Posterior cingulate gyrus (tissue), 11 donors: ENCODE data around the gene CLDND2.

Experiments
- DNase-seq, 10 donors: peaks; one replicate each; pipeline versions ENCODE4 v3.0.0 to v3.0.0-alpha.2; 2020 to 2021; ENCODE audit warnings: mixed read lengths in 3 of 10
- intact Hi-C: fragments of 100-400 bp; cut with DNase I; formaldehyde crosslinking; loops from one replicate; pipeline ENCODE4 v1.15.1; 2023

Gene CLDND2

DNA sequence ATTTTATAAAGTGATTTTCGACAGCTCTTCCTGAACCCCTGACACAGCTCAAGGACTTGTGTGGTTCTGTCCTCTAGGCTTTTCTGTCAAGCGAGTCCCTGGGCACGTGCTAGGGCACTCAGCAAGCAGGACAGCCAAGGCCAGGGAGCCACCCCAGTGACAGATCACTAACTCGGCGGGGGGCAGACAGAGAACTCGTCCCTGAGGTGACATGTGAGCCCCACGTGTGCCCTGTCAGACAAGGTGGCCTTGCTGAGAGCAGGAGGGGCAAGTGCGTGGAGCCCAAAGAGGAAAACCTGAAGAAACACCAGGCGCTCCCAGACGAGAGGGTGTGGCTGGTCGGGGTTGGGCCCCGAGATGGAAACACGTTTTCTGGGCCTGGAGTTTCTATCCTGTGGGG, 7.6 kb downstream of the CLDND2 start:
- intact Hi-C loops = no loop called here
- peak in 2 of 10 donors; percentile 31 to 62 for DNase-seq

DNA sequence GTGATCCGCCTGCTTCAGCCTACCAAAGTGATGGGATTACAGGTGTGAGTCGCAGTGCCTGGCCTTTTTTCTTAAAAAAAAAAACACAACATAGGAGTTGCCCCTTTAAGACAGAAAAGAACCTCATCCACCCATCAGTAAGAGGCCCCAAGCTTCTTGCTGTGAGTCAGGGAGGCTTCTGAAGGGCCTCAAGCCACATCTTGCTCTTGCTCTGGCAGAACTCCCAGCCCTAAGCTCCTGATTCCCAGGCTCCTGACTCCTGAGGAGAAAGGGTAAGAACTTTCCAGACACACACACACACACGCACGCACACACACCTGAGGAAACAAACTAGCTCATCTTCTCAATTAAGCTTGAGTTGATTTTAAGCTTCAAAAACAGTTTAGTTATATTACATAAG, 9.5 kb downstream of the CLDND2 start:
- peak in 1 of 10 donors; percentile 9 for DNase-seq
- intact Hi-C loops = no loop called here

DNA sequence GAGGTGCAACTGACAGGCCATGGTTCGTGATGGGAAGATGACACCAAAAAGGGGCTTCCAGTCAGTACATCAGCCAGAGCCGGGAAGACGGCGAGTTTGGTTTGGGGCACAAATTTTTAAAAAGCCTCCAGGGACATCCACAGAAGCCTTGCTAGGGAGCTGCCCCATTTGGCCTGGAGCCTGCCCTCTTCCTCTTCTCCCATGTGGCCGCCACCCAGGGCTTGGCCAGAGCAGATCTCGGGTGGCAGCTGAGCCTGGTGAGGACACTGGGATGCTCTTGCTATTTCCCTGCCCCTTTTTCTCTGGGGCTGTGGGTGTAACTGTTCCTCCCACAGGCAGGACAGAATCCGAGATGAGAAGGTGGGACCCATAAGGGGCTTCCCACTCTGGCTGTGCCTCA, 10.9 kb downstream of the CLDND2 start:
- peak in 2 of 10 donors; percentile 42 to 52 for DNase-seq
- intact Hi-C loops = no loop called here

DNA sequence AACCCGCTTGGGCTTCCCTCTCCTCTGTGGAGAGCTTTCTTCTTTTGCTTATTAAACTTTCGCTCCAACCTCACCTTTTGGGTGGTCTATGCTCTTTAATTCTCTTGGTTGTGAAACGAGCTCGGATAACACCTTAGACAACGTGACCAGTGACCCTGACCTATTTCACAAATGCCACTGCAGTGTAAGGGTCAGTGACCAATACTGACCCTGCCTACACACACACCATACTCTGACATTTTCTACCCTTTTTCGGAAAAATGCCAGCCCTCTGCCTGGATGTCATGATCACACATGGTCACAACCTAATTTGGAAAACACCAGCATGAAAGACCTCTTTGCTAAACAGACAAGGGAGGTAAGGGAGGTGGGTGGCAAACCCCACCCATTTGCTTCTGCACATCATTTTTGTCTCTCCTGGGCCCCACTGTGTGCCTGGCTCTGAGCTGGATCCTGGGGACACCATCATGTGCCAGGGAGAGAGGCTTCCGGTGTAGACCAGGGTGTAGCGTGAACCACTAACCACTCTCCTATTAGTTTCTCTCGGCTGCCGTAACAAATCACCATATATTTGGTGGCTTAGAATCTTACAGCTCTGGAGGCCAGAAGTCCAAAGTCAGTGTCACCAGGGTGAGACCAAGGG, 12.5 kb downstream of the CLDND2 start:
- peak in 1 of 10 donors; percentile 5 for DNase-seq
- intact Hi-C loops = no loop called here

DNA sequence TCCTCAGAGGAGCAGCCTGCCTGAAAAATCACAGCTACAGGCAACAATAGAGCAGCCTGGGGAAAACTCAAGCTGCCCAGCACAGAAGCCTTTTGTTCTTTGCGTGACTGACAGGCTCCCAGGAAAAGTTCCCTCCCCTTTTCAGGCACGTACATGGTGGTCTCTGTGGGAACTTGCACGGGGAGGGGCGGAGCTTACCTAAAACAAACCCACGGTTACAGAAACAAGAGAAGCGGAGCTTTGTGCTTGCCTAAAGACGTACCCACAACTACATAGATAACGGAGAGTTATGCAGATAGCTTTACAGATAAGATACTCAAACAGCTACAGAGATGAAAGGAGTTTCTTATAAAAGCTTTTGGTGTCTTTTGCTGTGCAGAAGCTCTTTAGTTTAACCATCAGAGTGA, 14.1 kb downstream of the CLDND2 start:
- DNase-seq = peak in 7 of 10 donors; percentile 25 to 92 (median 64)

DNA sequence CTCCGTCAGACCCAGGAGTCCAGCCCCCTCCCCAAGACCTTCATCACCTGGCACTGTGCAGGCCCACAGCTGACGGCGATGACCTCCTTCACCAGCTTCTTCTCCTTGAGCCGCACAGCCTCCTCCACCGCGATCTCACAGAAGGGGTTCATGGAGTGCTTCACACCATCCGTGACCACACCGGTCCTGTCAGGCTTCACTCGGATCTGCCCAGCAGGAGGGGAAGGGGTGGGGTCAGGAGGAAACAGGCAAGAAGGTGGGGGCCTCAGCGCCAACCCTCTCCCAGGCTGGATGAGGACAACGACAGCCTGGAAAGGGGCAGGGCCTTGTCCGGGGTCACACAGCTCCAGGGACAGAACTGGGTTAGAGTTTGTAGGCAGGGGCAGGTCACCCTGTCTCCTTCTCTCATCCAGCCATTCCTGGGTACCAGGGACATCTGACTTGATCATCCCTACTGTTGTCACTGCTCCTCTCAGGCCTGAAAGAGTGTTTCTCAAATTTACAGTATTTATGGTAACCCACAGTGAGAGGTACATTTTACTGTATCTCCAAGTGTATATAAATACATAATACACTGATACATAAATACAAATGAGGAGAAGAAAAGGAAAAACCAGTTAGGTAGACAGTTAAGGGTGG, 14.6 kb downstream of the CLDND2 start:
- intact Hi-C loops = no loop called here
- peak in 3 of 10 donors; percentile 38 to 76 (median 66) for DNase-seq

More for the DNA sequence above, 14.1 kb downstream of the CLDND2 start:
- intact Hi-C loops = no loop called here

DNA sequence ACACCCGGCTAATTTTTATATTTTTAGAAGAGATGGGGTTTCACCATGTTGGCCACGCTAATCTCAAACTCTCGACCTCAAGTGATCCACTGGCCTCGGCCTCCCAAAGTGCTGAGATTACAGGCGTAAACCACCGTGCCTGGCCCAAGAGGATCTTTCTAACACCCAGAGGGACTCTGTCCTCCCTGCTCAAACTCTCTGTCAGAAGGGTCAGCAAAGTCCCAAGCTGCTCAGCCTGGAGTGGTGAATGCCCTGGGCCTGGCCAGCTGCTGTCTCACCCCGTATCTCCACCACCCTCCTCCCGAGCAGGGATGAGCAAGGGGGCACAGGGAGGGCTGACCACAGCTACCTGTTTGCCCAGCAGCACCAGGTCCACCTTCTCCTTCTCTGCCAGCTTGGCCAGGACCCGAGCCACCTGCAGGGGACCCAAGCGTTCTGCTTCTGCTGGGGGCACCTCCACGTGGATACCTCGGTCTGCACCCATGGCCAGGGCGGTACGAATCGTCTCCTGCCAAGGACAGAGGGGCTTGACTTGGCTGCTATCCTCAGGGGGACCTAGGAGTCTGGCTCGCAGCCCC, 15.9 kb downstream of the CLDND2 start:
- DNase-seq = peak in 2 of 10 donors; percentile 46 to 49
- intact Hi-C loops = no loop called here

DNA sequence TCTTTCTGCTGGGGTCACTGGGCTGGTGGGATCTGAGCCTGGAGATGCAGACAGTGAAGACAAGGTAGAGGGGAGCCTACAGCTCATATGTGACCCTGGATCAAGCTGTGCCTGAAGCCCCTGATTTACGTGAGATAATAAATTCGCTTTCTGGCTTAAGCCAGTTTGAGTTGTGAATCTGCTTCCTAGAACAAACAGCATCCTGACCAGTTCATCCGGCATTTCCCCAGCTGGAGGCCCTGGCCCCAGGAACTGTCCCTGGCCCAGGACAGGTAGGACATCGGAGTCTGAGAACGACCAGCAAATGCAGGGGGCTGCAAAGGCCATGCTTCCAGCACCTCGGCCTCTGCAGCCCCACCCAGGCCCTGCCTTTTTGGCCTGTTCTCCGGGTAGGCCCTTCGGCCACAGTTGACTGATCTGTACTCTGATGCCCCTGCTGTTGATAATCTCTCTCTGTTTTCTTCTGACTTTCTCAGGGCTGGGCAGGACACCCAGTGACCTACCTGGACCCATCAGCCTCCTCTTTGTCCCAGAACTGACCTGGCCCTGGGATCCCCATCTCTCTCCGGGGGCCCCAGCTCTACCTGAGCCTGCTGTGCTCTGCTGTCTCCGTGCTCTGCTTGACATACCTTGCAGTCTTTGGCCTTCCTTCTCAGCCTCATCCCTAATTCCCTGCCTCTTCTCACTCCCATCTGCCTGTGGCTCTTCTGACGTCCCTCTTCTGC, 17.4 kb downstream of the CLDND2 start:
- DNase-seq = peak in 2 of 10 donors; percentile 15 to 27
- intact Hi-C loops = no loop called here

DNA sequence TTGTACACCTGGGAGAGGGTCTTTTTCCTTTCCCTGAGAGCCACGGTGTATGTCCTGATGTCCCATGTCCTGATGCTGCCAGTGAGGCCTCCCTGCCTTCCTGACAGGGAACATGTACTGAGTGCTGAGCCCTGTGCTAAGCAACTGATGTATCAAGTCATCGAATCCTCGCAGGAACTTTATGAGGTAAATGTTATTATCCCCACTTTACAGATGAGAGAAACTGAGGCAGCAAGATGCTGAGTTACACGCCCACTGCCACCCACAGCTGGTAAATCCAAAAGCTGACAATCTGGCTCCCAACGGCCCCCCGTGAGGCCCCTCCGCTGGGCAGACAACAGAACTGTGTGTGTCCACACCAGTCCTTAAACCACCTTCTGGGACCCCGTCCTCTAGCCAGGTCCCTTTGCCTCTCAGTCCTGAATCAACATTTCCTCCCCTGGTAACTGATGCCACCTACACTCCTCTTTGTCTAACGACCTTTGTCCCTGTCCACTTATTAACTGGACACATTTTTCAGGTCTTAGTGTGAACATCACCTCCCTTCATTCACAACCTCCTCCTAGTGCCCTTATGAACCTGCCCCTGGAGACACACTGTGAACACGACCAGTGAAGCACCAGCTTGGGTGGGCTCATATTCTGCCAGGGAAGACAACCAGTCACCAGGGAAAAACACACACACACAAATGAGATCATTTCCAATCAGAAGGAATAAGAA, 21.4 kb downstream of the CLDND2 start:
- DNase-seq = peak in 3 of 10 donors; percentile 21 to 57 (median 23)
- intact Hi-C loops = no loop called here

DNA sequence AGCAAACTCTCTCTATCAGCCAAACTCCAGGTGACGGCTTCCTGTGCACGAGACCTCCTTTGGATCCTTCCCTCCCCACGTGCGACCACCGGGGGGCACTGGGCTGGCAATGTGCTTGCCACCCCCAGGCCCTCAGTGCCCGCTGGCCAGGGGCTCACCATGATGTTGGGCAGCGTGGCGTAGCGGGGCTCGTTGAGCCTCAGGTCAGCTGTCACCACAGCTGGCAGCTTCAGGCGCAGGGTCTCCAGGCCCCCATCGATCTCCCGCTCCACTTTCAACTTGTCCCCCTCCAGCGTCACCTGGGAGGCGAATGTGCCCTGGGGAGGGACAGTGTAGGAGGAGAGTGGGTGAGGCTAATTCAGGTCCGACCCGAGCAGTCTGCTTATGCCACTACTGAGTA, 22.1 kb downstream of the CLDND2 start:
- peak in 3 of 10 donors; percentile 38 to 57 (median 47) for DNase-seq
- intact Hi-C loops = no loop called here

DNA sequence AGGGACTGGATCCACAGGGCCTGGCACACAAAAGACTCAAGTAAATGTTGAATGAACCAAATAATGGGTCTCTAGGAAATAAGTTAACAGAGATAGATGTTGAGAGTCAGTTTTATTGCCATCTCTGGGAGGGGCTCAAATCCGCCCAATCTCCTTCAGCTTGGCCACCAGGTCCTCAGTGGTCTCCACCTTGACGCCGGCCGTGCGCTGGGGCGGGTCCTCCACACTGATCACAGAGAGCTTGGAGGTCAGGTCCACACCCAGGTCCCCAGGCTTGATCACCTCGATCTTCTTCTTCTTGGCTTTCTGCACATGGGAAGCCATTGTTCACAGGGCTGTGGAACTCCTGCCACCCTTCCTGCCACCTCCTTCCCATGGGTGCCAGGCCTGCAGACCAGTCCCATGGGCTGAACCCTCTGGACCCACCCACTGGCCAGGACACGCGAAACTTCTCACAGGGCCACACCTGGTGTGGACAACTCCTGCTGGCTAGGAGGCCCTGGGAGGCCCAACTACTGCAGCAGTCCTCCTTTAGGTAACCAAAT, 23.7 kb downstream of the CLDND2 start:
- intact Hi-C loops = no loop called here
- DNase-seq = peak in 3 of 10 donors; percentile 53 to 71 (median 59)

DNA sequence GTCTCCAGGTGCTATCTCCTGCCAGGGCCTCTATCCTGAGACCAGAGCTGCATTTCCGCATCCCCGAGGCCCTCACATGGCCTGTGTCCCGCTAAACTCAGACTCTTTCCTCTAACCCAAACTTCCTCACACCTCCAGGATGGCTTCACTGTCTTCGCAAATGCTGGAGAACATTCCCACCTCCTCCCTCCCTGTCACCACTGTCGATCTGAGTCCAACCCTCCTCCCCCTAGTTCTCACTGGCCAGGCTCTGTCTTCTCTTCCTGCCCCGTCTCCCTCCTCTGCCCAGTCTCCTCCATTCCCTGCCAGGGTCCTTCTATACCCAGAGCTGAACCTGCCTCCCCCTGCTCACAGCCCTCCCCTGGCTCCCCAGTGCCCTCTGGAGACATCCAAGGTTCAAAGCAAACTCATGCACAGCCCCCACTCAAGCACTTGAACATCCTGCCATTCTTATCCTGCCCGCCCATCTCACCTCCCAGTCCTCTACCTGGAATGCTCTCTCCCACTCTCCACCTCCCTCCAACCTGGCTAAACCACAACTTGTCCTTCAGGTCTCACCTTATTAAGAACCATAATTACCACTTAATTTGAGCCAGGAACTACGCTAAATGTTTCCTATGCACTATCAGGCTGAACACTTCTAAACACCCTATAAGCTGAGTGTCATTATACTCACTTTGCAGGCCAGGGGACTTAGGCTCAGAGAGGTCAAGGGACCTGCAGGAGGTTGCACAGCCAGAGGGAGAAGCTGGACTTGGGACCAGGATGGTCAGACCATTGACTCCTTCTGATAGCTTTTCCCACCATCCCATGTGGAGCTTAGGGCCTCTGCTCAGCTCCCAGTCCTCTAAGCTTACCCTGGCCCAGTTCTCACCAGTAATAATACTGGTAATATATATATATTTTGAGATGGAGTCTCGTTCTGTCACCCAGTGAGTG, 25.9 kb downstream of the CLDND2 start:
- peak in 3 of 10 donors; percentile 30 to 37 (median 34) for DNase-seq
- intact Hi-C loops = no loop called here

DNA sequence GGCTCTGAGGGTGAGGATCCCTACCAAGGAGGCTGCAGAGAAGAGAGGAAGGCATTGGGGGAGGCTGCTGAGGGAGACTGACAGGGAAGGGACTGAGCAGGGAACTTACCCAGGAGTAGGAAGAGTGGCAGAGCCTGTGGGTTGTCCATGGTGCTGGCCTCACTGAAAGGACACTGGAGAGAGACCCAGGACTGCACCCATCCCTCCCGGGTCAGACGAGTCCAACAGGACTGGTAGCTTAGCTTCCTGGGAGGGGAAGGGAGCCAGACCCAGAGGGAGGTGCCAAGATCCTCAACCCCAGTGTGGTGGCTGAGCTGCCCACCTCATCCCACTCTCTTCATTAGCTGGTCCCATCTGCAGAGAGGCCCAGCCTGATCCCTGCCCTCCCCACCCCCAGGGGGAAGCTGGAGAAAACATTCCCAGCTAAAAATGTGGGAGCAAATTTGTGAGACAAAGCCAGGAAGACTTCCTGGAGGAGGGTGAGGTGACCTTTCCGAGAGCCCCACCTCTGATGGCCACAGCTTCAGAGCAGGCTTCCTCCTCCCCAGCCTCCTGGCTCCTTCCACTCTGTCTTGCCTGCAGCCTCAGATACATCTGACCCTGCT, 26.7 kb downstream of the CLDND2 start, which contains the start of gene VSIG10L:
Gene VSIG10L (minus strand): TSS at position 164 of the 605 bp plus-strand sequence. CDS start 15 bp downstream, at position 149.
- intact Hi-C loops = no loop called here
- peak in 3 of 10 donors; percentile 37 to 69 (median 51) for DNase-seq

DNA sequence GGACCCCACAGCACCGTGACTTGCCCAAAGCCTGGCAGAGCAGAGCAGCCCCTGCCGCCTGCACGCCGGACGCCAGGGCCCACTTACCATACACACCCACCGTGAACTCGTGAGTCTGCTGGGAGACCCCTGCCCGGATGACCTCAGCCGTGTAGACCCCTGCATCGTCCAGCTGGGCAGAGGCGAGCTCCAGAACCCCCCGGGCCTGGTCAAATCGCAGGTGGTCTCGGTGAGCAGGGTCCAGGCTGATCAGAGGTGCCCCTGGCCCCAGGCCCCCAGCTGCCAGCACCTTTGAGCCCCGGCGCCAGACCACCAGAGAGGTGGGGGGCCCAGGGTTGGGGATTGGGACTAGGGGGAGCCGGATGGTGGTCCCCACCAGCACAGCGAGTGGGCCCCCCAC, 27.7 kb downstream of the CLDND2 start:
- intact Hi-C loops = no loop called here

DNA sequence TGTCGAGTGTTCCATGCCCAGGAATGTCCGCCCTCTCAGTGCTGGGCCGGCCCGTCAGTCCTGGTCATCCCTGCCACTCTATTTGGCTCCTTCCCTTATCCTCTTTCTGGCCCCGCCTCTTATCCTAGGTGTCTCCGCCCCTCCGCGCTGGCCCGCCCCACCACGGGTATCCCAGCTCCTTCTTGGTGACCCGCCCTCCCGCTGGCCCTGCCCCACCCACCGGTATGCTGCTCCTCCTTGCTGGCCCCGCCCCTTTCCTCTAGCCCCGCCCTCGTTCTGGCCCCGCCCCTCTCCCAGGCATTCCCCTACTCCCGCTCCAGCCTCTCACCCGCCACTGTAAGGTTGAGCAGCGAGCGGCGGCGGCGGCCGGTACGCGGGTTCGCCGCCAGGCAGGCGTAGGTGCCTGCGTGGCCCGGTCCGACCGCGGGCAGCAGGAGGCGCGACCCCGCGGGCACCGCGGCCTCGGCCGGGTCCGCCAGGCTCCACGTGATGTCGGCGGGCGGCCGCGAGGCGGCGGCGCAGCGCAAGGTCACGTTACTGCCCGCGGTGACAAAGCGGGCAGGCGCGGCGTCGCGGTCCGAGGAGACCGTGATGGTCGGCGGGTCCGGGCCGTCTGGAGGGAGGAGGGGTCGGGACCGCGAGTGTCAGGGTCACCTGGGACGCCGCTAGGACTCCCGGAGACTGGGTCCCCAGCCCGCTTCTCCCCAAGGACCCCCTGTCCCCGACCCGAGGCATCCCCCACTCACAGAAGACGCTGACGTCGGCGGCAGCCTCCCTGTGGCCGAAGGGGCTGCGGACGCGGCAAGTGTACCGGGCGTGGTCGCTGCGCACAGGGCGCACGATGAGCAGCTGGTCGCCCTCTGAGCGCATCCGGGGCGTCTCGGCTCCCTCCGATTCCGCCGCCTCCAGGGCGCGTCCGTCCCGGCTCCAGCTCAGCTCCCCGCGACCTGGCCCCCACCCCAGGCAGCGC, 28.8 kb downstream of the CLDND2 start:
- intact Hi-C loops = loop anchor here (2.0 kb wide), 2 partner anchors 27 to 55 kb away; partner anchors contain the start of gene ETFB
- DNase-seq = peak; percentile 82 to 99 (median 93)

More for the DNA sequence above, 27.7 kb downstream of the CLDND2 start:
- DNase-seq = peak in 3 of 10 donors; percentile 31 to 82 (median 78)

DNA sequence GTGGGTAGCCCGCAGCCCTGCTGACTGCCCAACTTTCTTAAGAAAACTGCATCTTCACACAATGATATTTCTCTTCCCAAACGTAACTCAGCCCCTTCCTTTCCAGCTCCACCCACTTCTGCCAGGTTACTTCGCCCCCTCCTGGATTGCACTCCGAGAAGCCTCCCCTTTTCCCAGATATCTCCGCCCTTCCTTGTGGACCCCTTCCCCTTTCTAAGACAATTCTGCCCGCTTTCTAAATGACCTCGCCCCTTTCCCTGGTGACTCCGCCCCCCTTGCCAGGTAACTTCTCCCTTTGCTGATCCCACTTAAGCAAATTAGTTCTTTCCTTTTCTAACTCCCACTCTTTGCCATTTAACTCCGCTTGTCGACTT, 29.5 kb downstream of the CLDND2 start:
- DNase-seq = no peak
- intact Hi-C loops = loop anchor here (2.0 kb wide), 2 partner anchors 28 to 56 kb away; partner anchors contain the start of gene ETFB
